ENCODE data around the gene CSTB. TPM values are rescaled to one million over a fixed set of nuclear protein-coding genes. Genes with fewer than 3 reads are reported as not detected.

CSTB gene
- total RNA-seq, 2 experiments from 2014 or later, result 44.0 to 44.1 TPM

DNA sequence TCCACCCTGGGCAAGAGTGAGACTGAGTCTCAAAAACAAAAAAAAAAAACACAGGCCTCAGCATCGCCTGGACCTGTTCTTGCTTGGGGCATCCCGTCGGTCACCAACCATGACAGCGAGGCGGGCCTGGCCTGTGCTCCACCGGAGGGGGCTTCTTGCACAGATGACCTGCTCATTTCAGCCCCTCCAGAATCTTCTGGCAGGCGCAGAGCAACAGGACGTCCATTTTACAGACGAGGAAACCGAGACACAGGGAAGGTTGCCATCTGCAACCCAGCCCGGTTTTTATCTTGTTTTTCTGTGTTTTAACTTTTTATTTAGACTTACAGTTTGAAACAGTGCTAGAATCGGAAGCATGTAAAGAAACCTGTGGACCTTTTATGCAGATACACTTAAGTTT lies 918 bp downstream of the CSTB start:
- CTCF ChIA-PET, result no interaction called here
- POLR2A ChIA-PET, result no interaction called here

DNA sequence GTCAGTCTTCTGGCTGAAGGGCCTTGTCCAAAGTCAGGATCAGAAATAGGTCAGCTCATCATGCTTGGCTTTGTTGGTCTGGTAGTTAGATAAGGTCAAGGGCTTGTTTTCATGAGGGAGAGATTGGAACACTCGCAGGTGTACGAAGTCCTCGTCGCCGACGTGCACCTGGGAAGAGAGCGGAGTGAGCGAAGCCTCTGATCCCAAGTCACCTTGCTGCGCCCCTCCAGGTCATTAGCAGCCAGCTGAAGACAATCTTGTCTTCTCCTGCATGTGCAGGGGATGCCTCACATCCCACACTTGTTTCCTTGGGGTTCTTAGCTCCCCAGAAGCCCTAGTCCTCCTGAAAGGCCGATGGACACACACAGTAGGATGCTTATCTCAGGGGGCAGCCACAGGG lies 1.9 kb downstream of the CSTB start:
- ChIA-PET POLR2A (no interaction called here), CTCF (interaction anchor here (3.5 kb wide), 1 partner anchor 16 kb away, joined by 12 read pairs; the partner anchor contains the start of gene RRP1)

- CTCF ChIA-PET, result interaction anchor here (0.7 to 3.5 kb wide), 2 partner anchors 11 to 17 kb away, joined by 3 to 12 read pairs; partner anchors contain the start of gene RRP1
Measured at GRCh38 chr21:43772425-43772821, 3.7 kb downstream of the CSTB start.

GRCh38 chr21:43771698-43772424 lies 4.2 kb downstream of the CSTB start:
- POLR2A ChIA-PET, result interaction anchor here (0.6 kb wide), 1 partner anchor 14 kb away, joined by 6 read pairs; no protein-coding TSS in a partner anchor
- CTCF ChIA-PET, result interaction anchor here (0.7 to 3.5 kb wide), 3 partner anchors 10 to 303 kb away, joined by 3 to 12 read pairs (median 3); partner anchors contain the start of gene RRP1

More at GRCh38 chr21:43772425-43772821, 3.7 kb downstream of the CSTB start:
- POLR2A ChIA-PET, result no interaction called here

DNA sequence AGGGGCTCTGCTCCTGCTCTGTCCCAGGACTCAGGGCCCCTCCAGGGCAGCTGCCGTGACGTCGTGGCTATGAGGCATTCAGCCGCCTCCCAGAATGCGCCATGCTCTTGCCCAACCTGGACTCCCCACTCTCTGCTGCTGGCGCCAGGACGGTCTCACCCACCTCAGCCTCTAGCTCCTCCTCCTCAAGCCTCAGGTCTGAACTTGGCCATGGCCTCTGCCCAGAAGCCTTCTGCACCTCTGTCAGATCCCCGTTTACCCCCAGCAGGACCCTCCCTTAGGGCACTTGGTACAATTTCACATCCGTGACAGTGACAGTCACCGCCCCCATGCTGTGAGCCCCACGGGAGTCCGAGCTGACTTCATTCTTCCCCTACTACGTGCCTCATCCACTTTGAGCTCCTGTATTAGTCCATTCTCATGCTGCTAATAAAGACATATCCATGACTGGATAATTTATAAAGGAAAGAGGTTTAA lies 4.9 kb downstream of the CSTB start:
- ChIA-PET POLR2A (interaction anchor here (0.6 kb wide), 1 partner anchor 15 kb away, joined by 6 read pairs; no protein-coding TSS in a partner anchor), CTCF (interaction anchor here (0.7 to 3.5 kb wide), 2 partner anchors 19 to 304 kb away, joined by 3 to 12 read pairs; partner anchors contain the start of gene RRP1)

DNA sequence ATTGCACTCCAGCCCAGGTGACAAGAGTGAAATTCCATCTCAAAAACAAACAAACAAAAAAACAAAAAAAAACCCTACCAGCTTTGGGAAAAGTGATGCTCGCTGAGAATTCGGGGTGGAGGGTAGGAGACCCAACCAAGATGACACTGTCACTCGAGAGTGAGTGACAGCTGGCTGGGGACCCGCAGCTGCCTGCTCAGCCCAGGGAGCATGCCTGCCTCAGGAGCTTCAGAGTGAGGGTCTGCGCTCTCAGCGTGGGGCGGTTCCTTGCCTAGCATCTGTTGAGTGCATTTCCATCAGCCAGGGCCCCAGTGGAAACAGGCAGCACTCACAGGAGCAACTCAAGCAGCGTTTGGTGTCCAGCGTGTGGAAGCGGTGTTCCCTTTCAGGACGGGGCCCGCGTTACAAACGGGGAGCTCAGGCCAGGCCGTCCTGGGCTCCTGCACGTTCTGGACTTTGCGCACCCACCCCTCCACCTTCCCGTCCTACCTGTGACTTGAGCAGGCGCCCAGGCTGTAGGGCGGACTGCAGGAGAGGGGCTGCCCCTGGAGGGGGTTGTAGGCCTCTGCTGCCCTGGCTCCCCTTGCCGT lies 5.9 kb downstream of the CSTB start:
- POLR2A ChIA-PET, result no interaction called here
- CTCF ChIA-PET, result no interaction called here

GRCh38 chr21:43769325-43769958 lies 6.7 kb downstream of the CSTB start:
- ChIA-PET POLR2A (no interaction called here), CTCF (no interaction called here)

DNA sequence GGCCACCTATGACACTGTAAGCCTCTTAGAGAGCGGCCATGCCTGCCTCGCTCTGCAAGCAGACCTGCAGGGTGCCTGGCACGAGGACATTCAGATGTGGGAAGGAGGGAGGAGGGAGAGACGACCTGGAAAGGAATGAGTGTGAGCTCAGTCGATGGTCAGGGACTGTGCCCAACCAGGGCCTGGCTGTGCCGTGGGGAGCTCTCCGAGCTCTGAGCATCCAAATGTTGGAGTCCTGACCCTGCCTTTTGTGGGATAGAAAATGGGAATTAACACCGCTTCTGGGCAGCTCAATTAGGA lies 7.3 kb downstream of the CSTB start:
- POLR2A ChIA-PET, result no interaction called here
- CTCF ChIA-PET, result no interaction called here

DNA sequence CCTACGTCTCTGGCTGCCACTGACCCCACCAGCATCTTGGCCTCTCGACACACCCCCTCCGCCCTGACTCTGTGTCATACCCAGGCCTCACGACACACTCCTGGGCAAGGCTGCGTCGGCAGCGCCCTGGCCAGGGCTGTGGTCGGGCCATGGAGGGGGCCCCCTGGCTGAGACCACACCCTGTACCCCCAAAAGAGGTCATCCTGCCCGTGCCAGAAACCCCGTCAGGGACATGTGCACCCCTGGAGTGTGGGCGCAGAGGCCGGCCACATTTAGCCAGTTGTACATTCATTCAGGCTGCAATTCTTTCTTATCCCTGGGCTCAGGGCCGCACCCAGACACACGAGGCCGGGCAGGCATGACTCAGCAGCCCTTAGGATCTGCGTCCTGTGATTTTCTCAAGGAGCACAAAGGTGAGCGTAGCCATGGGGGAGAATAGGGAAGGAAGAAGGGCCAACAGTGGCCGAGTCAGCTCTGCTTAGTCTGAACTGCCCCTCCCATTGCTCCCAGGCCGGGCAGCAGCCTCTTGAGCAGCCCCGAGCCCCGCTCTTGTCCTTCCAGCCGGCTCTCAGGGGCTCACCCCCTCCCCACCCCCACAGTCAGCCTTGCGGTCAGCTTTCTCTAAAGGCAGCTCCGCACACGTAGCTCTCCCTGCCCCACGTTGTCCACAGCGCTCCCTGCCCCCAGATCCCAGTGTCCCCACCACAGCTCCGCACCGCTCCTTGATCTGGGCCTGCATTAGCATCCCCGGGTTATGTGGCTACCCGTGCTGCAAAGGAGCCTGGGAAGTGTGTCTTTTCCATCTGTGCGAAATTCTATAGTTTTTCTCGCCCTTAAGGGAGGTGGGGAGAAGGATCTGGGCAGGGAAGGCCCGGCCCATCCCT lies 7.9 kb downstream of the CSTB start:
- ChIA-PET CTCF (no interaction called here), POLR2A (no interaction called here)

GRCh38 chr21:43767498-43767983 lies 8.6 kb downstream of the CSTB start:
- CTCF ChIA-PET, result no interaction called here
- POLR2A ChIA-PET, result no interaction called here

DNA sequence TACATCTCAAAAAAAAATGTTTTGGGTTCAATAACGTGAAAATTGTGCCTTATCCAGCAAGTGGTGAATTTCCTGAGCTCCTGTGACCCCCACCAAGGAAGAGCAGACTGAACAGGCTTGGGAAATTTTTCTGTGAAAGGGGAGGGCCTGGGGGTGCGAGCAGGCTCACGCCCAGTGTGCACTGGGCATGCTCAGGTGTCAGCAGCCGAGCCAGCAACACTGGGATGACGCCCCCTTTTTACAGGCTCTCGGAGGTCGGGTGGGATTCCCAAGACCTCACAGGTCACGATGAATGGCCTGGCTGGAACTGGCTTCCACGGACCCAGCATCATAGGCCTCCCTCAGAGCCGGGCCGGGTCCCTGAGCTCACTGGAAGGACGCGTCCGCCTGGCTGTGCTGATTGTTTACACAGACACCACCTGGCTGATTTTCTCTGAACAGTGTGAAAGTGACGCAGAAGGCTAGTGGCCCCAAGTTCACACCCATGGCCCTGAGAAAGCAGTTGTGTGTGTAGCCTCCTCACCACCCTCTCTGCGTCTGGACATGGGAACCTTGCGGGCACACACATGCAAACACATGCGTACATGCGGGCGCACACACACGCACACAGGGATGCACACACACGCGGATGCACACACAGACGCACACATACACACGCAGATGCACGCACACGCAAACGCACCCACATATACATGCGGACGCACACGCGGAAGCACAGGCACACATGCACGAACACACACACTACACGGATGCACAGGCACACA lies 9.2 kb downstream of the CSTB start:
- ChIA-PET CTCF (no interaction called here), POLR2A (no interaction called here)

DNA sequence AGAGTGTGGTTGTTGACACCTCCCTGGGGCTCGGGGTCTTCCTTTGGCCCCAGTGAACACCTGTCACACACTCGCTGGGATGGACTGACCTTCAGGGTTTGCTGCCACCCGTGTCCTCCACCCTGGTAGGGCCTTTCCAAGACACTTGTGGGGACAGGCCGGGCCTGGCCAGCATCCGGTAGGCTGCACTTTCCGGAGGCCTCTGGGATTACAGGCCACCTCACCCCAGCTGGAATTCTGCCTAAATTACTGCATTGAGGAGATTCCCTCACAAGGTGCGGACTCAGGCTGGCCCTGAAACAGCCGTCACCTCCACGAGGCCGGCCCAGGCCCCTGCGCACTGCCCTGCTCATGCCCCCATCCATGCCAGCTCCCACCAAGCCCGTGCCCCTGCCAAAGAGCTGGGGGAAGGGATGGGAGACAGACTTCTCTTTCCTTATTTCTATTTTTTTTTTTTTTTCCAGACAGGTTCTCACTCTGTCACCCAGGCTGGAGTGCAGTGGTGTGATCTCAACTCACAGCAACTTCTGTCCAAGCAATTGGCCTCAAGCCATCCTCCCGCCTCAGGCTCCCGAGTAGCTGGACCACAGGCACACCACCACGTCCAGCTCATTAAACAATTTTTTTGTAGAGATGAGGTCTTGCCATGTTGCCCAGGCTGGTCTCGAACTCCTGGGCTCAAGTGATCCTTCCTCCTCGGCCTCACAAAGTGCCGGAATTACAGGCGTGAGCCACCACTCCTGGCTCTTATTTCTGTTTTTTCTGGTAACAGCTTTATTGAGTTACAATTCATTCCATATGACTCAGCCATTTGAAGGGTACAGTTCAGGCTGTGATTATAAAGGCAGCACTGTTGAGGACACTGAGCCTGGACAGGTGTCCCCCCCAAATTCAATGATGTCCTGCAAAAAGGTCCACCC lies 11.3 kb downstream of the CSTB start:
- ChIA-PET POLR2A (no interaction called here), CTCF (interaction anchor here (0.6 kb wide), 2 partner anchors 67 to 225 kb away, joined by 3 read pairs; no protein-coding TSS in a partner anchor)

DNA sequence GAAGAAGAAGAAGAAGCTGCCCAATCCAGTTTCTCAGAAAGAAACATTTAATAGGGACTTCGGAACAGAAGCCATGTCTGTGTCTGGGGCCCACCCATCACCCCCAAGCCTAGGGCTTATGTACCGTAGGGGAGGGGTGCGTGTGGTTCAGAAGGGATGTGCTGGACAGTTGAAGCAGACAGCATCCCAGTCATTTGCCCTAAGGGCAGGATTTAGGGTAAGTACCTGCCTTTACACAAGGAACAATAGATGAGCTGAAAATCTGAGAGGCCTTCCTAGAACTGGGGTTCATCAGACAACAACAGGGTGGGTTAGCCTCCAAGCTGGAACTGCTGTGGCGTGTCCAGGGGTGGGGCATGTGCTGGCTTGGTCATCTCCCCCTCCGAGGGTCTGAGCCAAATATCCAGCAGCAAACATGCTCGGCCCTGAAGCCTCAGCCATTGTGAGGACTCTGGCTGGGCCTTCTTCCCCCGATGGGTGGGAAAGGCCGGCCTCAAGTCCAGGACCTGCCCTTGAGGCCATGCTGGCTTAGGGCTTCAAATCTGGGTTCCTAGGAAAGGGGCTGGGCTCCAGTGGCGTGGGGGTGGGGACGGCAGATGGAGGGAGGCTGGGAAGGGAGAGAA lies 12.1 kb downstream of the CSTB start:
- CTCF ChIA-PET, result interaction anchor here (0.5 to 0.6 kb wide), 2 partner anchors 13 to 1129 kb away, joined by 4 to 5 read pairs; no protein-coding TSS in a partner anchor
- POLR2A ChIA-PET, result no interaction called here

GRCh38 chr21:43762303-43763128 lies 13.6 kb downstream of the CSTB start:
- CTCF ChIA-PET, result no interaction called here
- POLR2A ChIA-PET, result no interaction called here

GRCh38 chr21:43761886-43762285 lies 14.2 kb downstream of the CSTB start:
- CTCF ChIA-PET, result interaction anchor here (0.8 kb wide), 1 partner anchor 10 kb away, joined by 3 read pairs; no protein-coding TSS in a partner anchor
- POLR2A ChIA-PET, result no interaction called here

DNA sequence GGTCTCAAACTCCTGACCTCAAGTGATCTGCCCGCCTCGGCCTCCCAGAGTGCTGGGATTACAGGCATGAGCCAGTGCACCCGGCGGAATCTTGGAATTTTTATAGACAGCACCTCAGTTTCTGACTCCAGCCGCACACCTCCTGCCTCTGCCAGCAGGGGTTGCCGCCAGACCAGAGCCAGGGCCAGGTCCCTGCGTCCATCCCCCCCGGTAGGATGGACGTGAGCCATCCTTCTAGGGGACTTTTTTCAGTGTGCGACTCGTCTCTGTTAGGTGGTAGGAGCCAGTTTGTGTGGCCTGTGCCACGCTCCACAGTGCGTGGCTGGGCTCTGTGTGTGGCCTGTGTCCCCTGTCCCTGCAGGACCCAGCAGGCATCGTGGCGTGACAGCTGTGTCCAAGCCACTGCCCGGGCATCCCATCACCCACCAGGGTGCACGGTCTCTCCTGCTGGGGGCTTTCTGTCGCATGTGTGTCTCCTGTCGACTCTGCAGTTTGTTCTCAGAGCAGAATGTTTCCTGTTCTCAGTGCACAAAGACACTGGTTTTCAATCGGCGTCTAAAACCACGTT lies 15.6 kb downstream of the CSTB start:
- CTCF ChIA-PET, result no interaction called here

More for the DNA sequence above, 15.6 kb downstream of the CSTB start:
- POLR2A ChIA-PET, result no interaction called here

Measured in activated CD8-positive, alpha-beta memory T cell treated with anti-CD3 and anti-CD28 coated beads for 36 hours (primary cell).